HAP-1 (cell line): Measurements from ENCODE around the gene PEAK1.
"Not testable (repeated sequence)": the region's sequence is repeated elsewhere in the genome, so short reads cannot be mapped to it uniquely, and the experiment has no call there.

Experiments
- DNase-seq, 2 experiments: peaks; one replicate each; pipeline ENCODE4 v3.0.0-alpha.2; 2016 to 2020; ENCODE audit warnings: low spot score in 2 of 2
- H3K27me3 ChIP-seq: fragments of 250-450 bp; sonication (Bioruptor Pico); 2 replicates; pipeline ENCODE4 v1.5.1; 2020; ENCODE audit warnings: low read depth, mild to moderate bottlenecking, moderate library complexity
- H3K36me3 ChIP-seq: fragments of 250-450 bp; sonication (Bioruptor Pico); replicated peaks from 2 replicates; pipeline ENCODE4 v1.5.1; 2020; ENCODE audit warnings: mild to moderate bottlenecking
- H3K4me1 ChIP-seq: fragments of 250-450 bp; sonication (Bioruptor Pico); 2 replicates; pipeline ENCODE4 v1.5.1; 2020; ENCODE audit warnings: mild to moderate bottlenecking
- H3K4me3 ChIP-seq: fragments of 250-450 bp; sonication (Bioruptor Pico); 2 replicates; pipeline ENCODE4 v1.5.1; 2020; ENCODE audit warnings: mild to moderate bottlenecking, moderate library complexity
- H3K9me3 ChIP-seq: fragments of 250-450 bp; sonication (Bioruptor Pico); 2 replicates; pipeline ENCODE4 v1.5.1; 2020; ENCODE audit warnings: mild to moderate bottlenecking, moderate library complexity
- in situ Hi-C: fragments of 300-500 bp; cut with MboI; formaldehyde crosslinking; loops from 3 replicates; pipeline ENCODE4 v1.14.3; 2020; ENCODE audit warnings: low sequenced_read_pairs, inconsistent platforms, mixed read lengths

The PEAK1 gene

DNA sequence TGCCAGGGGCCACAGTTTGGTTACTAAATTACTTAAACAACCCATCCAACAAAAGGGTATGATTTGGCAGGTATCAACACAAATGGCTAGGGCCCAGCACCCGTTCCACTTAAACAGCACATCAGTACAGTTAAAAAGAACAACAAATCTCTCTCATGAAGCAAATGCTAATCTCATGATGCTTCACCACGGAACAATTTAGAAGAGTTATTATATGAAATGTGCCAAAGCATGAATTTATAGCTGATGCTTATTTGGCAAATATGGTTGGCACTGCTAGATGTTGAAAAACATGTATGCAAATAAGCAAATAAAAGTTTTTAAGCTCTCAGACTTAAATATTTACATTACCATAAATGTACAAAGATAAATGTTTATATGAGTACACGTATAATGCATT, 2.3 kb downstream of the PEAK1 start:
- Histone ChIP-seq H3K36me3 (no peaks in the 10 kb centered on the region), H3K27me3 (no peaks in the 10 kb centered on the region), H3K4me3 (no peak overlapping the region), H3K9me3 (no peaks in the 10 kb centered on the region), H3K4me1 (peaks cover 34% of the 10 kb centered on the region)
- no peak for DNase-seq
- in situ Hi-C loops, result no loop called here

DNA sequence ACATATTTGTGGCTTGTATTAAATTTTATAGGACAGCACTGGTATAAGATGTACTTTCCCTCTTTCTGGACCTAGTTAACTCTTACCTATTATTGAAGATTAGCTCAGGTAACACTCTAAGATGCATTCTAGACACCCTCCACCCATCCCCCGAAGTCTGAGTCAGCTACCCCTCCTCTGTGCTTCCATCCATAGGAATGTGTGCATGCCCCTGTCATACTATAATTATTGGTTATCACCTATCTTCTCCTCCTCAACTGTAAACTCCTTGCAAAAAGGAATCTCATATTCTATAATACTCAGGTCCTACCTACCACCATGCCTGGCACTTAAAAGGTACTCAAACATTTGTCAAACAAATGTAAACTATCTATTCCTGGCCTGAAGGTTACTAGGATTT, 3.0 kb downstream of the PEAK1 start:
- no peaks in the 10 kb centered on the region for H3K27me3 ChIP-seq
- no peak overlapping the region for H3K4me3 ChIP-seq
- H3K9me3 ChIP-seq, result no peaks in the 10 kb centered on the region
- no peak for DNase-seq
- H3K4me1 ChIP-seq, result peaks cover 28% of the 10 kb centered on the region
- no peaks in the 10 kb centered on the region for H3K36me3 ChIP-seq
- in situ Hi-C loops, result no loop called here

DNA sequence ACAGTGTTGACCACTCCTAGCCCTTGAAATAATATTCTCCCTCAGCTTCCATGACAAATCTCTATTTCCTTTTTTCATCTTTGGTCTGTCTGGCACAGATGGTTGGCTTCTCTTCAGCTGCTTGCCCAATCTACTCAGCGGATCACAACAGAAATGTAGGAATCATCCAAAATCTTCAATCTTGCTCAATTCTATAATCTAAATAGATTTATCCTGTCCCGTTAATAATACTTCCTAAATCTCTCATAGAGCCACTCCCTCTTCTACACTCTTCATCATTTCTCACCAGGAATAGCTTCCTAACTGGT, 3.8 kb downstream of the PEAK1 start:
- no peak for DNase-seq
- no peak overlapping the region for H3K4me3 ChIP-seq

DNA sequence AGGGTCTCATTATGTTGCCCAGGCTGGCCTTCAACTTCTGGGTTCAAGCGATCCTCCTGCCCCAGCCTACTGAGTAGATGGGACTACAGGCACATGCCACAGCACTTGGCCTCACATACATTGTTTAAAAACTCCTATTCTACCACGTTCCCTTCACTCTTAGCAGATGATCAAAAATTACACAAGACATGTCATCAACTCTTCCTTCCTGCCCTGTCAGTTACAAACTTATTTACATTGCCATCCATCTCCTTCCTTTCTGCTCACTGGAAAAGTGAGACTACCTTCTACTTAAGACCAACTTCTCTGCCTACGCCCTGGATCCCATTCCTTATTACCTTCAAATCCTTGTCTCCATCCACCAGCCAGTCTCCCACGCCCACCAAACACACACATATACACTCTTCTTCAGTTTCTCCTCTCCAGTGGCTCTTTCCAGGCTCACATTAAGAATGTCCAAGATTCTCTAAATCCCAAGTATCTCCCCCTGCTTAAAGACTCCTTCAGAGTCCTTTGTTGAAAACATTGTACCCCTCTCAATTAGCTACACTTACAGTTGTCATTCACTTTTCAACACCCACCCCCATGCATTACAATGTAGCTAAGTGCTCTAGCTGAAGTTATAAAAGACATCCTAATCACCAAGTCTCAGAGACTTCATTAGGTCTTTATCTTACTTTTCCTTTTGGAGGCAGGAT, 4.3 kb downstream of the PEAK1 start:
- peak in 1 of 2 experiments; percentile 61 for DNase-seq

More for the DNA sequence above, 3.8 kb downstream of the PEAK1 start:
- H3K27me3 ChIP-seq, result no peaks in the 10 kb centered on the region
- in situ Hi-C loops, result no loop called here
- H3K9me3 ChIP-seq, result no peaks in the 10 kb centered on the region
- peaks cover 27% of the 10 kb centered on the region for H3K4me1 ChIP-seq
- H3K36me3 ChIP-seq, result no peaks in the 10 kb centered on the region

DNA sequence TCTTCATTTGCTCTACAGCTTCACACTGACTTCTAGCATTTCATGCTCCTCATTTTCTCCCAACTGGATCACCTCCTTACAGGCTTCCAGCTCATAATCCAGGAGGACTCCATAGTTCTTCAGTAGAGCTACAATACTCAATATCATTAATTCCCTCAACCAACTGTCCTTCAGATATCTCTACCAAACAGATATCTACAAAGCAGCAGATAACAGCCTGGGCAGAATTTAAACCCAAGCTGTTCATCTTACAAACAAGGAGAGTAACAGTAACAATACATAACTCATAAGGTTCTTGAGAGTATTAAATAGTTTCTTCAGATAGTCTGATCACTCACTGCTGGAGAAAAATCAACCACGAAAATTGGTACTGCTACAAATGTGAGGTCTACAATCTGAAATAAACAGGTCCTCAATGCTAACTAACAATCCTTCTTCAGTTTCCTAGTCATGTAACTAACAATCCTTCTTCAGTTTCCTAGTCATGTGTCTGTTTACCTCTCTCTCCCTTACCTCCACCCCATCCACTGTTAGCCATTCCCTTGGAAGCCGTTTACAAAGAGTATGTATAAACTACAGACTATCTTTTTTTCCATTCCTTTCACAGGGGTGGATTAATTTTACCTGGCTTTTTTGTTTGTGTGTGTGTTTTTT, 5.0 kb downstream of the PEAK1 start:
- H3K36me3 ChIP-seq, result no peaks in the 10 kb centered on the region
- no peaks in the 10 kb centered on the region for H3K9me3 ChIP-seq
- in situ Hi-C loops, result no loop called here
- no peak for DNase-seq
- no peak overlapping the region for H3K4me3 ChIP-seq
- peaks cover 27% of the 10 kb centered on the region for H3K4me1 ChIP-seq
- H3K27me3 ChIP-seq, result no peaks in the 10 kb centered on the region

More for the DNA sequence above, 4.3 kb downstream of the PEAK1 start:
- in situ Hi-C loops, result no loop called here
- Histone ChIP-seq H3K27me3 (no peaks in the 10 kb centered on the region), H3K9me3 (no peaks in the 10 kb centered on the region), H3K36me3 (no peaks in the 10 kb centered on the region), H3K4me1 (peaks cover 27% of the 10 kb centered on the region), H3K4me3 (no peak overlapping the region)

DNA sequence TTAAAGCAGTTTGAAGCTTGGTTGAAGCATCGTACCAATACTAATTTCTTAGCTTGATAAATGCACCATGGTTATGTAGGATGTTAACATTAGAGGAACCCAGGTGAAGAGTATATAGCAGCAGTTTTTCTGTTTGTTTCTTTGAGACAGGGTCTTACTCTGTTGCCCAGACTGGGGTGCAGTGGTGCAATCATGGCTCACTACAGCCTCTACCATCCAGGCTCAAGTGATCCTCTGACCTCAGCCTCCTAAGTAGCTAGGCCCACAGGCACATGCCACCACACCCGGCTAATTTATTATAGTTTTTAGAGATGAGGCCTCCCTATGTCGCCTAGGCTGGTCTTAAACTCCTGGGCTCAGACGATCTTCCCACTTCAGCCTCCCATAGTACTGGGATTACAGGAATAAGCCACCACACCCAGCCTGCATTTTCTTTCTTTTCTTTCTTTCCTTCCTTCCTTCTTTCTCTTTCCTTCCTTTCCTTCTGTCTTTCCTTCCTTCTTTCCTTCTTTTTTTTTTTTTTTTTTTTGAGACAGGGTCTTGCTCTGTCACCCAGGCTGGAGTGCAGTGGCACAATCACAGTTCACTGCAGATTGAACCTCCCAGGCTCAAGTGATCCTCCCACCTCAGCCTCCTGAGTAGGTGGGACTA, 6.1 kb downstream of the PEAK1 start:
- Histone ChIP-seq H3K9me3 (no peaks in the 10 kb centered on the region), H3K4me3 (no peak overlapping the region), H3K4me1 (peaks cover 29% of the 10 kb centered on the region), H3K27me3 (no peaks in the 10 kb centered on the region), H3K36me3 (no peaks in the 10 kb centered on the region)
- no peak for DNase-seq
- in situ Hi-C loops, result no loop called here

DNA sequence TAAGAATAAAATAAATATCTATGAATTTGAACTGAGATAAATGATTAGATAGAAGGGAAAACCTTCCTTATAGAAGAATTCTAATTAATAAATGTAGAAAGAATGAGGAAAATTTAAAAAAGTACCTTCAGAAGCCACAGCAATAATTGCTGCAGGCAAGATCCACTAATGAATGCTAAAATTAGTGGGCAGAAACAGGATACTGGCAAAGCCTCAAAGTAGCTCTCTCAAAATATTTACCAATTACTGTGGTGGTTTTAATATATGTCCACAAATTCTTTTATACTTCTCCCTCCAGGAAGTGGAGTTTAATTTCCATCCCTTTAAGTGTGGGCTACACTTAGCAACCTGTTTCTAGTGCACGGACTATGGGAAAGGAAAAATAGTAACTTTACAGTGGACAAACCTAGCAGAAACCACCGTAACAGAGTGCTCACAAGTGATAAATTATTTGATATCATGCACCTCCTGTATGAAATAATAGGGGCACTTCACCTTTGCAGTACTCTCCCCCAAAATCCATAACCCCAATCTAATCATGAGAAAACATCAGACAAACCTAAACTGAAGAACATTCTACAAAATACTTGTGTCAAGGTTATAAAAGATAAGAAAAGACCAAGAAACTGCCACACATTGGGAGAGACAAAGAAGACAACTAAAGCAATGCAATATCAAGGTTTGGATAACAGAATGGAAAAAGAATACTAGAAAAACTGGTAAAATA, 6.8 kb downstream of the PEAK1 start:
- H3K9me3 ChIP-seq, result no peaks in the 10 kb centered on the region
- in situ Hi-C loops, result no loop called here
- no peaks in the 10 kb centered on the region for H3K36me3 ChIP-seq
- H3K27me3 ChIP-seq, result no peaks in the 10 kb centered on the region
- no peak for DNase-seq
- H3K4me3 ChIP-seq, result no peak overlapping the region
- peaks cover 22% of the 10 kb centered on the region for H3K4me1 ChIP-seq

DNA sequence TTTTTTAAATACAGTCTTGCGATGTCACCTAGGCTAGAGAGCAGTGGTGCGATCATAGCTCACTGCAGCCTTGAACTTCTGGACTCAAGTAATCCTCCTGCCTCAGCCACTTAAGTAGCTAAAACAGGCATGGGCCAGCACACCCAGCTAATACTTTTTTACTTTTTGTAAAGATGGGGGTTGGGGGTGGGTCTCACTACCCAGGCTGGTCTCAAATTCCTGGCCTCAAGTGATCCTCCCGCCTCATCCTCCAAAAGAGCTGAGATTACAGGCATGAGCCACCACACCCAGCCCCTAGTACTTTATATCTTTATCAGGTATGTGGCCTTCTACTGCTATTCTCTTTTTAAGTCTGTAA, 8.3 kb downstream of the PEAK1 start:
- no peak overlapping the region for H3K4me3 ChIP-seq
- H3K4me1 ChIP-seq, result peaks cover 15% of the 10 kb centered on the region
- no peaks in the 10 kb centered on the region for H3K36me3 ChIP-seq
- H3K9me3 ChIP-seq, result no peaks in the 10 kb centered on the region; the same call in 1 of the 2 replicates
- no peaks in the 10 kb centered on the region for H3K27me3 ChIP-seq
- no peak for DNase-seq
- in situ Hi-C loops, result no loop called here

DNA sequence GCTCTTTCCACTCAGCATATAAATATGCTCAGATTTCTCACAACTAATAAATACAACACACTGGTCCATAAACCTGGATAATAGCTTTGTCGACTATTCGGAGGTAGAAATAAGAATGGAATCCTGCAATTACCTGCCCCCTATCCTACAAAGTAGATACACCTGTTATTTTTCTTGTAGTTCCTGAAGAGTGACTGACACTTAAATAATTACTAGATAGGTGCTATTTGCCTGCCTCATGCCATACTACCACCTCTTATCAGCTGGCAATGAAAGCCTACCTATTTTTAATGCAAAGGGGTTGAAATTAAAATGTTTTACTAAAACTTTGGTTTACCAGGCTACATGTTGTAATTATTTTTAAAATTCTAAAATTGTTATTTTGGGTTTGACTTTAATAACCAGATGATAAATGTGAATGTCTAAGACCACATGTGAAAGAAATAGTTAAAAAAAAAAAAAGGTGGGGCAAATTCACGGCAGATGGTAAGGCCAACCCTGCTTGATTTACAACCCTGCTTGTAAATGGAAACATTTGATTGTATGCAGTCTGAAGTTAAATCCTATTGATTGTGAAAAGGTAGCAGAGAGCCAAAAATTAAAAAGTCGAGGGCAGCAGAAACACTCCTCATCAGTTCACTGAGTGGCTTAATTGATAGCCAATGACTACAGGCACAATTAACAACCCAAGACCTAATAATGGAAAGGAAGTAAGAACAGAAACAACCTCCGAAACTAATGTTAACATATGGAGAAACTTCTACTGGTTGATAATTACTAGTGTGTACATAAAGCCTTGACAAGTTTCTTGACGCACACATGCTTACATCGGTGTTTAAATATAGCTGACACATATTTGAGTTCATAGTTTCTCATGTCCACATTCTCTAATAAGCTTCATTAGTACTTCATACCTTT, 8.9 kb downstream of the PEAK1 start:
- H3K9me3 ChIP-seq, result no peaks in the 10 kb centered on the region; the same call in 1 of the 2 replicates
- peaks cover 13% of the 10 kb centered on the region for H3K4me1 ChIP-seq
- in situ Hi-C loops, result no loop called here
- no peaks in the 10 kb centered on the region for H3K36me3 ChIP-seq
- no peak overlapping the region for H3K4me3 ChIP-seq
- DNase-seq, result no peak
- no peaks in the 10 kb centered on the region for H3K27me3 ChIP-seq

DNA sequence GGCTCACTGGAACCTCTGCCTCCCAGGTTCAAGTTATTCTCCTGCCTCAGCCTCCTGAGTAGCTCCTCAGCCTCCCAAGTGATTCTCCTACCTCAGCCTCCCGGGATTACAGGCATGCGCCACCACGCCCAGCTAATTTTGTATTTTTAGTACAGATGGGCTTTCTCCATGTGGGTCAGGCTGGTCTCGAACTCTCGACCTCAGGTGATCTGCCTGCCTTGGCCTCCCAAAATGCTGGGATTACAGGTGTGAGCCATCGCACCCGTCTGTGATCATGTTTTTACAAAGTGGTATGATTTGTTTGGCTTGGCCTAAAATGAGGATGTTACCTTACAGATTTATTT, 9.8 kb downstream of the PEAK1 start:
- DNase-seq, H3K27me3 ChIP-seq, H3K9me3 ChIP-seq, H3K36me3 ChIP-seq, H3K4me3 ChIP-seq, in situ Hi-C loops: not testable (repeated sequence)
- peaks cover 18% of the 10 kb centered on the region for H3K4me1 ChIP-seq

DNA sequence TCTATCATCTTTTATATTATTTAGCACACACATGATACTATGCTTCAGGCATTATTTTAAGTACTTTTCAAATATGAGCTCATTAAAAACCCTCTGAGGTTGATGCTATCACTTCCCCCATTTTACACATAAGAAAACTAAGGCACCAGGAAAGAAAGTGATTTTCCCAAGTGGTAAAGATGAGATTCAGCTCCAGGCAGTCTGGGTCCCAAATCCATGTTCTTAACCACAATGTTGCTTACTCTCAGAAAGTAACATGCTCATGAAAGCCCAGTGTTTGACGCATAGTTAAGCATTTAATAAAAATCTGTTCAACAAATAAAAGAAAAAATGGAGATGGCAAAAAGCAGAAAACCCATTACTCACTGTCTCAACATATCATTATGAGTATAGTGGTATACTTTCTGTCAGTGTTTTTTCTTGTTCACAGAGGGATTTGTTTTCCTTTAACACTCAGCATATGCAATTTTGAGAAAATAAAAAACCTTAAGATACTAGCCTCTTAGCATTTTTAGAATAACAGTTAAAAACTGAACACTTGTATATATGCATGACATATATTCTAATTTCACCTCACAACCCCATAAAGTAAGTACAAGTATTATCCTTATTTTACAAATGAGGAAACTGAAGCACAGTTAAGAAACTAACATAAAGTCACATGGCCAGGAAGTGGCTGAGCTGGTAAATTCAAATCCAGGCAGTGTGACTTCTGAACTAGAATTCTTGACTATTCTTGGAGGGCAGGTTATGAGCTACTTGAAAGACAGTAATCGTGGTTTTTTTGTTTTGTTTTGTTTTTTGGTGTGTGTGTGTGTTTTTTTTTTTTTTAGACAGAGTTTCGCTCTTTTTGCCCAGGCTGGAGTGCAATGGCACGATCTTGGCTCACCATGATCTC, 10.4 kb downstream of the PEAK1 start:
- no peak for DNase-seq
- no peaks in the 10 kb centered on the region for H3K36me3 ChIP-seq
- H3K9me3 ChIP-seq, result no peaks in the 10 kb centered on the region; the same call in 1 of the 2 replicates
- no peaks in the 10 kb centered on the region for H3K27me3 ChIP-seq
- in situ Hi-C loops, result no loop called here
- peaks cover 18% of the 10 kb centered on the region for H3K4me1 ChIP-seq
- no peak overlapping the region for H3K4me3 ChIP-seq

DNA sequence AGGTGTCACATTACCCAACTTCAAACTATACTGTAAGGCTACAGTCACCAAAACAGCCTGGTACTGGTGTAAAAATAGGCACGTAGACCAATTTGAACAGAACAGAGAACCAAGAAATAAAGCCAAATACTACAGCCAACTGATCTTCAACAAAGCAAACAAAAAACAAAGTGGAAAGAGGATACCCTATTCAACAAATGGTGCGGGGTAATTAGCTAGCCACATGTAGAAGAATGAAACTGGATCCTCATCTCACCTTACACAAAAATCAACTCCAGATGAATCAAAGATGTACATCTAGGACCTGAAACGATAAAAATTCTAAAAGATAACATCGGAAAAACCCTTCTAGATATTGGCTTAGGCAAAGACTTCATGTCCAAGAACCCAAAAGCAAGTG, 13.1 kb downstream of the PEAK1 start:
- DNase-seq, result no peak
- H3K9me3 ChIP-seq, result no peaks in the 10 kb centered on the region; the same call in 1 of the 2 replicates
- peaks cover 18% of the 10 kb centered on the region for H3K4me1 ChIP-seq
- no peaks in the 10 kb centered on the region for H3K36me3 ChIP-seq
- no peak overlapping the region for H3K4me3 ChIP-seq
- H3K27me3 ChIP-seq, result no peaks in the 10 kb centered on the region
- in situ Hi-C loops, result no loop called here
